ENCODE measurements around the gene CARD9. TPM values are rescaled to one million over a fixed set of nuclear protein-coding genes. Genes with fewer than 3 reads are reported as not detected.

Gene CARD9, protein sequence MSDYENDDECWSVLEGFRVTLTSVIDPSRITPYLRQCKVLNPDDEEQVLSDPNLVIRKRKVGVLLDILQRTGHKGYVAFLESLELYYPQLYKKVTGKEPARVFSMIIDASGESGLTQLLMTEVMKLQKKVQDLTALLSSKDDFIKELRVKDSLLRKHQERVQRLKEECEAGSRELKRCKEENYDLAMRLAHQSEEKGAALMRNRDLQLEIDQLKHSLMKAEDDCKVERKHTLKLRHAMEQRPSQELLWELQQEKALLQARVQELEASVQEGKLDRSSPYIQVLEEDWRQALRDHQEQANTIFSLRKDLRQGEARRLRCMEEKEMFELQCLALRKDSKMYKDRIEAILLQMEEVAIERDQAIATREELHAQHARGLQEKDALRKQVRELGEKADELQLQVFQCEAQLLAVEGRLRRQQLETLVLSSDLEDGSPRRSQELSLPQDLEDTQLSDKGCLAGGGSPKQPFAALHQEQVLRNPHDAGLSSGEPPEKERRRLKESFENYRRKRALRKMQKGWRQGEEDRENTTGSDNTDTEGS
- under 1 TPM in 5 of 6 donors, not detected in 1; 0.16 to 0.52 (median 0.33) TPM for polyA plus RNA-seq (ENCODE audit: low read depth in 6 of 6)

GRCh38 chr9:136373300-136374182 lies at the start of gene CARD9:
TSS of gene CARD9 (minus strand) at chr9:136373669. CDS start at chr9:136372078, 1,591 bp downstream.
- Mint-ChIP-seq H3K9me3 (no peaks in the 10 kb centered on the region), H3K27ac (peak within 1 kb of the TSS in 2 of 6 donors; percentile 24 to 65), H3K4me3 (peak within 1 kb of the TSS in 4 of 8 donors; percentile 2 to 56 (median 33)), H3K4me1 (peaks cover 0 to 18% (median 9%) of the 10 kb centered on the region in 3 donors), H3K36me3 (no peaks in the 10 kb centered on the region), H3K27me3 (no peaks in the 10 kb centered on the region)
- DNase-seq (no peak), ATAC-seq (ENCODE audit: low read depth in 2 of 2) (no peak)

- no peaks in the 10 kb centered on the region for H3K27me3 Mint-ChIP-seq
- H3K4me3 Mint-ChIP-seq: no peak overlapping the region
- no peak overlapping the region for H3K27ac Mint-ChIP-seq
- no peaks in the 10 kb centered on the region for H3K4me1 Mint-ChIP-seq
- DNase-seq (no peak), ATAC-seq (ENCODE audit: low read depth in 2 of 2) (no peak)
- H3K36me3 Mint-ChIP-seq: no peaks in the 10 kb centered on the region
- no peaks in the 10 kb centered on the region for H3K9me3 Mint-ChIP-seq
These were observed 49.4 kb upstream of the CARD9 start for GRCh38 chr9:136422876-136423275.

GRCh38 chr9:136421791-136422190 lies 48.3 kb upstream of the CARD9 start:
- H3K36me3 Mint-ChIP-seq: no peaks in the 10 kb centered on the region
- DNase-seq (no peak), ATAC-seq (ENCODE audit: low read depth in 2 of 2) (no peak)
- no peaks in the 10 kb centered on the region for H3K27me3 Mint-ChIP-seq
- H3K4me3 Mint-ChIP-seq: no peak overlapping the region
- no peaks in the 10 kb centered on the region for H3K9me3 Mint-ChIP-seq
- no peaks in the 10 kb centered on the region for H3K4me1 Mint-ChIP-seq
- no peak overlapping the region for H3K27ac Mint-ChIP-seq

GRCh38 chr9:136419092-136419420 lies 45.6 kb upstream of the CARD9 start:
- H3K36me3 Mint-ChIP-seq: no peaks in the 10 kb centered on the region
- ATAC-seq (ENCODE audit: low read depth in 2 of 2): no peak
- no peak overlapping the region for H3K4me3 Mint-ChIP-seq
- no peaks in the 10 kb centered on the region for H3K4me1 Mint-ChIP-seq
- no peak overlapping the region for H3K27ac Mint-ChIP-seq
- no peak for DNase-seq
- H3K9me3 Mint-ChIP-seq: no peaks in the 10 kb centered on the region
- no peaks in the 10 kb centered on the region for H3K27me3 Mint-ChIP-seq

DNA sequence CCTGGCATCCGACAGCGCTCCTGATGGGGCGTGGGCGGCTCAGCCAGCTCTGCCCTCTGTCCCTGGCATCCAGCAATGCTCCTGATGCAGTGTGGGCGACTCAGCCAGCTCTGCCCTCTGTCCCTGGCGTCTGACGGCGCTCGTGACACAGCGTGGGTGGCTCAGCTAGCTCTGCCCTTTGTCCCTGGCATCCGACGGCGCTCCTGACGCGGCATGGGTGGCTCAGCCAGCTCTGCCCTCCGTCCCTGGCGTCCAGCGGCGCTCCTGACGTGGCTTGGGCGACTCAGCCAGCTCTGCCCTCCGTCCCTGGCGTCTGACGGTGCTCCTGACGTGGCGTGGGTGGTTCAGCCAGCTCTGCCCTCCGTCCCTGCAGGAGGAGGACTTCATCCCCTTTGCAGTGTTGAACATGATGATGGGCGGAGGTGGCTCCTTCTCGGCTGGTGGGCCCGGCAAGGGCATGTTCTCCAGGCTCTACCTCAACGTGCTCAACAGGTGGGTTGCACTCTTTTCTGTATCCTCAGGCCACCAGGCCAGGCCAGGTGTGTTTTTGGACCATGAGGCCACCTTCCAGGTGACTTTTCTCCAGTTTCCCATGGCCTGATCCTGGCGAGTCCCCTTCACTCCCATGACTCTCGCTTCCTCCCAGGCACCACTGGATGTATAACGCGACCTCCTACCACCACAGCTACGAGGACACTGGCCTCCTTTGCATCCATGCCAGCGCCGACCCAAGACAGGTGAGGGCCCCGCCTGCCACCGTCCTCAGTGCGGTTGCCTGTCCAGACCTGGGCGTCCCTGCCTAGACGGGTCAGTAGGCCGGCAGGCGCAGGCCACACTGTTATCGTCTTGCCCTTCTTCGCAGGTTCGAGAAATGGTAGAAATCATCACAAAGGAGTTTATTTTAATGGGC lies 45.0 kb upstream of the CARD9 start:
- Mint-ChIP-seq H3K27me3 (no peaks in the 10 kb centered on the region), H3K36me3 (no peaks in the 10 kb centered on the region), H3K4me3 (no peak overlapping the region), H3K27ac (peak overlapping the region in 1 of 6 donors; percentile 68), H3K4me1 (peaks cover 0 to 6% (median 4%) of the 10 kb centered on the region in 3 donors), H3K9me3 (no peaks in the 10 kb centered on the region)
- no peak for DNase-seq
- ATAC-seq (ENCODE audit: low read depth in 2 of 2): no peak

GRCh38 chr9:136416914-136417313 lies 43.4 kb upstream of the CARD9 start:
- Mint-ChIP-seq H3K9me3 (no peaks in the 10 kb centered on the region), H3K27me3 (no peaks in the 10 kb centered on the region), H3K36me3 (no peaks in the 10 kb centered on the region), H3K27ac (no peak overlapping the region), H3K4me1 (peaks cover 4 to 11% (median 6%) of the 10 kb centered on the region in 3 donors), H3K4me3 (no peak overlapping the region)
- no peak for DNase-seq
- ATAC-seq (ENCODE audit: low read depth in 2 of 2): no peak

DNA sequence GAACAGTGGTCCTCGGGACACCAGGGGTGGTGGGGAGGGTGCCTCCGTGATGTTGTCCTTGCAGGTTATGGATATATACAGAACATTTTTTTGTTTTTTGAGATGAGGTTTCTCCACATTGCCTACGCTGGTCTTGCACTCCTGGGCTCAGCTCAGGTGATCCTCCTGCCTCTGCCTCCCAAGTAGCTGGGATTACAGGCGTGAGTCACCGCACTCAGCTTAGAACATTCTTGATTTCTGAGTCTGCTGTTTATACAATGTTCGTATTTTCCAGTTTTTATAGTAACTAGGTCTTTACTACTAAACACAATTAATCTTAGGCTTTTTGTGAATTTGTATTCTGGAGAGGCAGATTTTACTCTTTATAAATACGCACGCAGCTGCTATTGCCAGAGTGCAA lies 43.0 kb upstream of the CARD9 start:
- no peaks in the 10 kb centered on the region for H3K9me3 Mint-ChIP-seq
- ATAC-seq (ENCODE audit: low read depth in 2 of 2) (no peak), DNase-seq (no peak)
- no peaks in the 10 kb centered on the region for H3K36me3 Mint-ChIP-seq
- H3K4me3 Mint-ChIP-seq: peak overlapping the region in 1 of 8 donors; percentile 71
- H3K27ac Mint-ChIP-seq: no peak overlapping the region
- no peaks in the 10 kb centered on the region for H3K27me3 Mint-ChIP-seq
- peaks cover 6 to 15% (median 9%) of the 10 kb centered on the region in 3 donors for H3K4me1 Mint-ChIP-seq

GRCh38 chr9:136412962-136413361 lies 39.5 kb upstream of the CARD9 start:
- ATAC-seq (ENCODE audit: low read depth in 2 of 2) (no peak), DNase-seq (no peak)
- H3K4me3 Mint-ChIP-seq: peak overlapping the region in 3 of 8 donors; percentile 2 to 47 (median 10)
- no peaks in the 10 kb centered on the region for H3K27me3 Mint-ChIP-seq
- peak overlapping the region in 2 of 6 donors; percentile 14 to 59 for H3K27ac Mint-ChIP-seq
- H3K4me1 Mint-ChIP-seq: peaks cover 29 to 43% (median 34%) of the 10 kb centered on the region in 3 donors
- H3K36me3 Mint-ChIP-seq: peaks cover 0 to 8% of the 10 kb centered on the region in 2 donors
- H3K9me3 Mint-ChIP-seq: no peaks in the 10 kb centered on the region

GRCh38 chr9:136411378-136411777 lies 37.9 kb upstream of the CARD9 start:
- H3K4me3 Mint-ChIP-seq: peak overlapping the region; percentile 86 to 95 (median 90)
- ATAC-seq (ENCODE audit: low read depth in 2 of 2) (no peak), DNase-seq (no peak)
- peak overlapping the region; percentile 81 to 97 (median 92) for H3K27ac Mint-ChIP-seq
- no peaks in the 10 kb centered on the region for H3K27me3 Mint-ChIP-seq
- peaks cover 33 to 52% (median 34%) of the 10 kb centered on the region in 3 donors for H3K4me1 Mint-ChIP-seq
- H3K9me3 Mint-ChIP-seq: no peaks in the 10 kb centered on the region
- peaks cover 0 to 8% of the 10 kb centered on the region in 2 donors for H3K36me3 Mint-ChIP-seq

GRCh38 chr9:136410500-136411287 lies 37.2 kb upstream of the CARD9 start, which contains the start of the genes ENTR1 and PMPCA:
TSS of gene ENTR1 (minus strand) at chr9:136410614. CDS start at chr9:136410397, 217 bp downstream.
TSS of gene PMPCA (plus strand) at chr9:136410658. CDS start at chr9:136410669, 11 bp downstream.
- peak; percentile 92 for DNase-seq
- H3K27me3 Mint-ChIP-seq: no peaks in the 10 kb centered on the region
- peaks cover 0 to 8% of the 10 kb centered on the region in 2 donors for H3K36me3 Mint-ChIP-seq
- peaks cover 33 to 56% (median 34%) of the 10 kb centered on the region in 3 donors for H3K4me1 Mint-ChIP-seq
- ATAC-seq (ENCODE audit: low read depth in 2 of 2): peak; percentile 85 to 91
- no peaks in the 10 kb centered on the region for H3K9me3 Mint-ChIP-seq
- peak within 1 kb of the TSS; percentile 81 to 97 (median 94) for H3K27ac Mint-ChIP-seq
- peak within 1 kb of the TSS; percentile 86 to 95 (median 92) for H3K4me3 Mint-ChIP-seq

DNA sequence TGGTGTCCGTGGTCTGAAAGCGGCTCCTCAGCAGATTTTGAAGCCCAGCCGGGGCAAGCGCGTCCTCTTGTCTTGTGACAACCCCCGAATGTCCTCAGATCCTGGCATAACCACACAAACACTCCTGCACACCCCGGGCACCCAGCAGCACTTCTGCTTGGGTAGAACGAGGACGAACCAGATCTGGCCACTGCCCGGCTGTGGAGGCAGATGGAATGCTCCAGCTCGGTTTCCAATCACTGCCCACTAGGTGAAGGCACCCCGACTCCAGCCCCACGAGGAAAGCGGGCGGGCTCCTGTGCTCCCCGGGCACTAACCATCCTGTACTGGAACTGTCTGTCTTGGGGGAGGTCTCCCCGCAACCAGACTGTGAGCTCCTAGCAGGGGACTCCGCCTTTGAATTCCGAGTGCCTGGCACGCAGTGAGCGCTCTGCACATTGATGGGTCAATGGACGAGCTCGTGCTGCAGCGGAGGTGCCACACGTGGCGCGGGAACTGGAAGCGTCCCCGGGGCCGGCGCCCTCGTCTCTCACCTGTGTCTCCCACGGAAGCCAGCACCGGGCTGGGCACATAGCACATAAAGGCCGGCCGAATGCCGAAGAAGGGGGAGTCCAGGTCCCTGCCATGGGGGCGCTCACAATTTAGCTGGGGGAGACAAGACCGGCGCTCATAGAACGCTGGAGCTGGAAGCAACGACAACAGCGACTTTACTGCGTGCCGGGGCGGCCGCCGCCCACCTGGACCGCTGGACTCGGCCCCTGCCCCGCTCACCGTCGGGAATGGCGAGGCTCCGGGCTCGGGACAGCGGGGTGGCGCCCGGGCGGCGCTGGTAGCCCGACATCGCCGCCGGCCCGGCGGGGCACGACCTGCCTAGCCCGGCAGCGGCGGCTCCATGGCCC lies 36.3 kb upstream of the CARD9 start:
- Mint-ChIP-seq H3K4me1 (peaks cover 36 to 64% (median 39%) of the 10 kb centered on the region in 3 donors), H3K27ac (peak overlapping the region; percentile 38 to 97 (median 92)), H3K36me3 (peaks cover 0 to 8% of the 10 kb centered on the region in 2 donors), H3K9me3 (no peaks in the 10 kb centered on the region), H3K27me3 (no peaks in the 10 kb centered on the region), H3K4me3 (peak overlapping the region; percentile 84 to 94 (median 92))
- DNase-seq: peak; percentile 28
- ATAC-seq (ENCODE audit: low read depth in 2 of 2): peak; percentile 27 to 38

Measured in naive B cell (primary cell).